Astrocyte (in vitro differentiated cells and primary cell): Measurements from ENCODE around the gene TNIK.

Experiments used
- CTCF ChIP-seq: IDR thresholded peaks from 2 replicates; pipeline ENCODE4 v1.5.1; 2011; ENCODE audit warnings: low read depth, mild to moderate bottlenecking, inconsistent platforms, low read length, moderate library complexity; ENCODE audit not compliant: insufficient read depth
- EZH2 ChIP-seq: IDR thresholded peaks from 2 replicates; pipeline ENCODE4 v1.6.1; 2012; ENCODE audit warnings: mild to moderate bottlenecking, low read length, inconsistent platforms; ENCODE audit not compliant: insufficient read depth

GRCh38 chr3:171044835-171045793, 415.1 kb downstream of the TNIK start:
- TF ChIP-seq EZH2 (no peak), CTCF (no peak)
